D721Med (cell line): ENCODE data around the gene FANCD2OS.

Source experiments
- DNase-seq: peaks from one replicate; pipeline ENCODE4 v3.0.0; 2011; ENCODE audit warnings: low spot score; ENCODE audit not compliant: insufficient read length
- FAIRE-seq: peaks from 2 replicates; lab custom pipeline; 2011; peaks lifted over from hg19 to GRCh38; lab: Jason Lieb, UNC
- TF ChIP-seq, protein P1 (sequence below): IDR thresholded peaks from 2 replicates; pipeline ENCODE4 v1.5.1; 2012; ENCODE audit warnings: mild to moderate bottlenecking, control low read depth; ENCODE audit not compliant: insufficient read depth; ENCODE audit errors: missing control alignments

Gene FANCD2OS

DNA sequence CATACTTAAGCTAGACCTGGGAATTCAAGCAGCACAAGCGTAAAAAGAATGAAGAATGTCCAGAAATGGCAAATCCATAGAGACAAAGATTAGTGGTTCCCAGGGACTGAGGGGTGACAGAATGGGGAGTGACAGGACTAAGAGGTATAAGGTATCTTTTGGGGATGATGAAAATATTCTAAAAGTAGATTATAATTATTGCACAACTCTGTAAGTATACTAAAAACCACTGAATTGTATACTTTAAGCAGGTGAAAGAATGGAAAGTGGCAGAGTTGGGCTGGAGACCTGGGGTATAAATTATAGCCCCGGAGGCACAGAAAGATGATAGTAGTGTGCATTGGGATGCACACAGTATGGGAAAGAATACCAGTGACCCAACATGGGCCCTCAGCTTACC lies 13.0 kb upstream of the FANCD2OS start:
- DNase-seq (no peak), FAIRE-seq (no peak)
- TF ChIP-seq, protein P1, sequence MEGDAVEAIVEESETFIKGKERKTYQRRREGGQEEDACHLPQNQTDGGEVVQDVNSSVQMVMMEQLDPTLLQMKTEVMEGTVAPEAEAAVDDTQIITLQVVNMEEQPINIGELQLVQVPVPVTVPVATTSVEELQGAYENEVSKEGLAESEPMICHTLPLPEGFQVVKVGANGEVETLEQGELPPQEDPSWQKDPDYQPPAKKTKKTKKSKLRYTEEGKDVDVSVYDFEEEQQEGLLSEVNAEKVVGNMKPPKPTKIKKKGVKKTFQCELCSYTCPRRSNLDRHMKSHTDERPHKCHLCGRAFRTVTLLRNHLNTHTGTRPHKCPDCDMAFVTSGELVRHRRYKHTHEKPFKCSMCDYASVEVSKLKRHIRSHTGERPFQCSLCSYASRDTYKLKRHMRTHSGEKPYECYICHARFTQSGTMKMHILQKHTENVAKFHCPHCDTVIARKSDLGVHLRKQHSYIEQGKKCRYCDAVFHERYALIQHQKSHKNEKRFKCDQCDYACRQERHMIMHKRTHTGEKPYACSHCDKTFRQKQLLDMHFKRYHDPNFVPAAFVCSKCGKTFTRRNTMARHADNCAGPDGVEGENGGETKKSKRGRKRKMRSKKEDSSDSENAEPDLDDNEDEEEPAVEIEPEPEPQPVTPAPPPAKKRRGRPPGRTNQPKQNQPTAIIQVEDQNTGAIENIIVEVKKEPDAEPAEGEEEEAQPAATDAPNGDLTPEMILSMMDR = no peak

DNA sequence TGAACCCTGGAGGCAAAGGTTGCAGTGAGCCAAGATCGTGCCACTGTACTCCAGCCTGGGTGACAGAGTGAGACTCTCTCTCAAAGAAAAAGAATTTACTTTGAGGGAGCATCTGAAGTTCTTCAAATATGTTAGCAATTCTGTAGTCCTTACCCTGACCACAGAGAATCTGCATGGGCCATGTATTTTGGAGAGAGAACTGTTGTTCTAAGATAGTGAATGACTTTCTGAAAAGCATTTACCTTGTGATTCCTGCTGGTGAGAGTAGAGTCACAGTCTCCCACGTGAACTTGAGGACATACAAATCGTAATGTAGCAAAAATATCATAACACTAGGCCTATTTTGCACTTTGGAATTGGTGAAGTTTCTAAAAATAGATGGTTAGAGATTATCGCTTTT lies 11.3 kb upstream of the FANCD2OS start:
- TF ChIP-seq, protein P1 = no peak
- FAIRE-seq (no peak), DNase-seq (no peak)

DNA sequence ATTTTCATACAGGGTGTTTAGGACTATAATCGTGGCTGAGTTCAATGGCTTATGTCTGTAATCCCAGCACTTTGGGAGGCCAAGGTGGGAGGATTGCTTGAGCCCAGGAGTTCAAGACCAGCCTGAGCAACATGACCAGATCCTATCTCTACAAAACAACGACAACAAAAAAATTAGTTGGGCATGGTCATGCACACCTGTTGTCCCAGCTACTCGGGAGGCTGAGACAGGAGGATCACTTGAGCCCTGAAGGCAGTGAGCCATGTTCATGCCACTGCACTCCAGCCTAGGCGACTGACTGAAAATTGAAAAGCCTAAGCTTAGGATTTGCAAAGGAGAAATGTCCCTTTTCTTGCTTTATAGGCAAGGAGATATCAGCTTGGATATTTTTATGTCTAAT lies 8.9 kb upstream of the FANCD2OS start:
- TF ChIP-seq, protein P1 = no peak
- FAIRE-seq (no peak), DNase-seq (no peak)

DNA sequence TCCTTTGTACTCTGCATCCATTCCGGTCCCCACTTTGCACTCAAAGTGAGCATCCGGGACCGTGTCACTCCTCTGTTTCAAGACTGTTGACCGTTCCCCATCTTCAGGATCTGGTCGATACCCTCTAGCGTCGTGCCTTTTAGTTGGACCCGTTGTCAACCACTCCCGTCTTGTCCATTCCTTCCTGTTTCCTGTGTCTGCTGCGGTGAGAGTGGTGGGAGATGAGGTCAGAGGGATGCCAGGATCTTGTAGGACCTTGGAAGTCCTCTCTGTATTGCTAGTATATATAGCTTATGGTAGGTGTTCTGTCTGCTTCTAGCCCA lies 8.0 kb upstream of the FANCD2OS start:
- TF ChIP-seq, protein P1 = no peak
- no peak for DNase-seq
- FAIRE-seq = no peak

DNA sequence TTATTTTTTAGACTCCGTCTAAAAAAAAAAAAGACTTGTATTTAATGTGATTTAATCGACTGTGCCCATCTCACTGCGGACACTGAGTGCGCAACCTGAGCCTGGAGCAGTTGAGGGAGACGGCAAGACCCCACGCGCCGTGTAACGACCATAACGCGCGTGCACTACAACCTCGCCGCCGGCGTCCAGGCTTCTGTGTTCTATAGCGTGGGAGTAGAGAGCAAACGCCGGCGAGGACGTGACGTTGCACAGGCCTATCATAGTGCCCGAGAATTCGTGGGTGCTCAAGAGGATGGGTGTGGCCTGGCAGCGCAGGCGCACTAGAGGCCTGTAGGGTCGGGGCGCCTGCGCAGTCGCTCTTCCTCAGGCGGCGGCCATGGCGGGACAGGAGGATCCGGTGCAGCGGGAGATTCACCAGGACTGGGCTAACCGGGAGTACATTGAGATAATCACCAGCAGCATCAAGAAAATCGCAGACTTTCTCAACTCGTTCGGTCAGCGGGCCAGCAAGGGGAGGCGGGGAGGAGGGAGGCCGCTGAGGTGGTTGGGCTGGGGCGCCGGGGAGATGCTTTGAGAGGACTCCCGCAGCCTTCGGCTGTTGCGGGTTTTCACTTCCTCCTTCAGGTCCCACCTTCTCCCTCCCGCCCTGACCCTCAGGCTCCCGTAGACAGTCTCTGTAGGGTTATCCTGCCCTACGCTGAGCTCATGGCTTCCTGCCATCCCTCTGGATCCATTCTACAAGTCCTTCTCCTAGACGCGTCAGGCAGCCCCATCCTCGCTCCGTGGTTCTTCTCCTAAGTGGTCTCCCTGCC lies 7.5 kb upstream of the FANCD2OS start, which contains the start of gene BRK1:
BRK1 (plus strand) TSS at position 350 of the 812 bp plus-strand sequence; CDS start at position 377, 27 bp downstream.
- FAIRE-seq = no peak

DNA sequence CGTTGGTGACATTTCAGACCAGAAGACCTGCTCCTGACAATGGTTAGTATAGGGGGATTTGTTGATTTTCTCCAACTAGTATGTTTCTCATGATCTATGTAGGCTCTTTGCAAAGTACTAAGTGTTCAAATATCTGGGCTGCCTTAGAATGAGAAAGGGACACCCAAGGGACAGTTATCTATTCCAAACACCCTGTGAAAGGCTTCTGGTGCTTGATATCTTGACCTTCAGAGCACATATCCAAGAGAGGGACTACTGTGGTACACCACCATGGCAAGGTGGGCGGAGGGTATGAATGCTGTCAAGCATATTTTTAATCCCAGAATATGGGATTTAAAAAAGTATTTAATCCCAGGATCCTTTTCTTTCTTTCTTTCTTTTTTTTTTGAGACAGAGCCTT lies 1.1 kb downstream of the FANCD2OS start:
- DNase-seq (no peak), FAIRE-seq (no peak)
- TF ChIP-seq, protein P1 = no peak

More for the DNA sequence above, 7.5 kb upstream of the FANCD2OS start, which contains the start of gene BRK1:
- DNase-seq = peak; percentile 96
- TF ChIP-seq, protein P1 = no peak

DNA sequence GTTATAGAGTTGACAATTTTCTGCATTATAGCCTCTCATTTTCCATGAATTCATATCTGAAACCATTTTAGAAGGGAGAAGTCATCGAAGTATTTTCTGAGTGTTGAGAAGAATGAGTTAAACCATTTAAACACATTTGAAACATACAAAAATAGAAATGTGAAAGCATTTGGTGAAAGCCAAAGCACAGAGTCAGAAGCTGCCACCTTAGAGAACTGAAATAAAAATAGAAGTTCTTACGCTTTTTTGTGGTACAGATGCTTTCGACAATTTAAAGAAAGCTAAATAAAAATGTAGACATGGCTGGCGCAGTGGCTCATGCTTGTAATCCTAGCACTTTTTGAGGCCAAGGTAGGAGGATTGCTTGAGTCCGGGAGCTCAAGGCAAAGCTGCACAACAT lies 9.0 kb downstream of the FANCD2OS start:
- FAIRE-seq = no peak
- no peak for DNase-seq
- TF ChIP-seq, protein P1 = no peak
